SK-N-SH treated with all-trans-retinoic acid at 6 μM for 48 hours (cell line): Measurements from ENCODE around the gene ADH1A.

Source experiments
- CSDC2 ChIP-seq: fragments of 250-450 bp; sonication (Bioruptor Pico); IDR thresholded peaks from 2 replicates; pipeline ENCODE4 v1.5.0; 2020; ENCODE audit warnings: mild to moderate bottlenecking, moderate library complexity
- PATZ1 ChIP-seq: fragments of 250-450 bp; sonication (Bioruptor Pico); IDR thresholded peaks from 2 replicates; pipeline ENCODE4 v1.8.0; 2020; ENCODE audit warnings: mild to moderate bottlenecking, moderate library complexity, borderline replicate concordance
- PPARA ChIP-seq: fragments of 250-450 bp; sonication (Bioruptor Pico); IDR thresholded peaks from 2 replicates; pipeline ENCODE4 v1.5.0; 2020; ENCODE audit warnings: mild to moderate bottlenecking, borderline replicate concordance
- TSHZ2 ChIP-seq: fragments of 250-450 bp; sonication (Bioruptor Pico); IDR thresholded peaks from 2 replicates; pipeline ENCODE4 v1.5.0; 2020; ENCODE audit warnings: mild to moderate bottlenecking, moderate library complexity
- ZFP3 ChIP-seq: fragments of 250-450 bp; sonication (Bioruptor Pico); IDR thresholded peaks from 2 replicates; pipeline ENCODE4 v1.5.0; 2020; ENCODE audit warnings: mild to moderate bottlenecking, moderate library complexity
- ZFP30 ChIP-seq: fragments of 450-650 bp; formaldehyde crosslinking; IDR thresholded peaks from 2 replicates; pipeline ENCODE4 v1.5.0; 2022; ENCODE audit warnings: mild to moderate bottlenecking, moderate library complexity
- ZNF565 ChIP-seq: fragments of 450-650 bp; formaldehyde crosslinking; conservative IDR thresholded peaks from 2 replicates; pipeline ENCODE4 v1.5.0; 2020; ENCODE audit warnings: low read depth, mild to moderate bottlenecking, moderate library complexity
- ZNF8 ChIP-seq: fragments of 450-650 bp; formaldehyde crosslinking; IDR thresholded peaks from 2 replicates; pipeline ENCODE4 v1.5.0; 2020; ENCODE audit warnings: mild to moderate bottlenecking, moderate library complexity

GRCh38 chr4:99314211-99314610 is 23.4 kb upstream of the ADH1A start:
- TF ChIP-seq PPARA (no peak), ZFP3 (CRISPR knock-in tag) (no peak), TSHZ2 (no peak), ZFP30 (CRISPR knock-in tag) (no peak), ZNF565 (CRISPR knock-in tag) (no peak), PATZ1 (no peak), CSDC2 (CRISPR knock-in tag) (no peak), ZNF8 (CRISPR knock-in tag) (no peak)
